NCI-H2227 (cell line): ENCODE data around the gene HAT1.
"Not testable (repeated sequence)": the region's sequence is repeated elsewhere in the genome, so short reads cannot be mapped to it uniquely, and the experiment has no call there.

Source experiments
- DNase-seq: peaks from one replicate; lab custom pipeline; 2025; ENCODE audit not compliant: unreplicated experiment; lab: John Stamatoyannopoulos, UW

Gene HAT1, protein sequence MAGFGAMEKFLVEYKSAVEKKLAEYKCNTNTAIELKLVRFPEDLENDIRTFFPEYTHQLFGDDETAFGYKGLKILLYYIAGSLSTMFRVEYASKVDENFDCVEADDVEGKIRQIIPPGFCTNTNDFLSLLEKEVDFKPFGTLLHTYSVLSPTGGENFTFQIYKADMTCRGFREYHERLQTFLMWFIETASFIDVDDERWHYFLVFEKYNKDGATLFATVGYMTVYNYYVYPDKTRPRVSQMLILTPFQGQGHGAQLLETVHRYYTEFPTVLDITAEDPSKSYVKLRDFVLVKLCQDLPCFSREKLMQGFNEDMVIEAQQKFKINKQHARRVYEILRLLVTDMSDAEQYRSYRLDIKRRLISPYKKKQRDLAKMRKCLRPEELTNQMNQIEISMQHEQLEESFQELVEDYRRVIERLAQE

DNA sequence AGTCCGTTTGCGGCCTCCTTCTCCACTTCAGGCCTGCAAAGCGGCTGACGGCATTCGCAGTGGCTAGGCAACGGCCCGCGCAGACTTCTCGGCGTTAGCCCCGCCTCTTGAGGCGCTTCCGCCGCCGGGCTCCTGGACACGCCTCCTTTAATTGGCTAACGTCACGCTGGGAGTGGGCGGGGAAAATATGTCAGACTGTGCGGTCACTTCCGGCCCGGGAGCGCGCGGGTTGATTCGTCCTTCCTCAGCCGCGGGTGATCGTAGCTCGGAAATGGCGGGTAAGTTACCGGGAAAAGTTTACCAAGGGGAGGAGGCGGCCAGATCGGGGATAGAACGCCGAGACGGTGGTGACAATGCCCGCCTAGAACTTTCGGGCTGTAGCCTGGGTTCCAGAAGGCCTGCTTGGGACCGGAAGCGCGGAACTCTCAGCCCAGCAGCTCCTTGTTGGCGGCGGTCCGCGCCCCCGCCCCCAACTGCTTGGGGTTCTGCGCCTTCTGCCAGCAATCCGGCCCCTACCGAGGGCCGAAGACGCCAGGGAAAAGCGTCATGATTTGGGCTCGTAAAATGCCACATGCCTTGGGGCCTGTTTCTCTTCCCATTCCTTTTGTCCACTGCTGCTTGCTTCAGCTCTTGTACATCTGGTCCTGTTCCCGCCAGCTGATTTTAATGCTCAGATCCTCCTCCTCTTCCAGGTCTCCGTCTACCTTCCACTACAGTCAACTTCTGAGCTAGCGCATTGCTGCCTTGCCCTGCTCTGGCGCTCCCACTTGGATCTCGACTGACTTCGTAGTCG, at the start of gene HAT1:
Gene HAT1 (plus strand): TSS at position 232 of the 793 bp plus-strand sequence. CDS start 40 bp downstream, at position 272.
- peak; percentile 100 for DNase-seq

DNA sequence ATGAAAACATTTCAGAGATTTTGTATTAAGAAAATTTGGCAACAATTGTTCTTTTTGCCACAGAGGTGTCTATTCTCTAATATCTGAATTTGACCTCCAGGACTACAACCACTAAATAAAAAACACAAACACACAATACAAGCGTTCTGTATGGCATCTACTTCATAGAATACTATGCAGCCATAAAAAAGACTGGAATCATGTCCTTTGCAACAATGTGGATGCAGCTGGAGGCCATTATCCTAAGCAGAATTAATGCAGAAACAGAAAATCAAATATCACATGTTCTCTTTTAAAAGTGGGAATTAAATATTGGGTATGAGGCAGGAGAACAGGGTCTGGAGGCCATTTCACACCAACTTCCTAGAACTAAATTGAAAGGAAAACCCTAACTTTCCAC, 47.7 kb upstream of the HAT1 start:
- no peak for DNase-seq

DNA sequence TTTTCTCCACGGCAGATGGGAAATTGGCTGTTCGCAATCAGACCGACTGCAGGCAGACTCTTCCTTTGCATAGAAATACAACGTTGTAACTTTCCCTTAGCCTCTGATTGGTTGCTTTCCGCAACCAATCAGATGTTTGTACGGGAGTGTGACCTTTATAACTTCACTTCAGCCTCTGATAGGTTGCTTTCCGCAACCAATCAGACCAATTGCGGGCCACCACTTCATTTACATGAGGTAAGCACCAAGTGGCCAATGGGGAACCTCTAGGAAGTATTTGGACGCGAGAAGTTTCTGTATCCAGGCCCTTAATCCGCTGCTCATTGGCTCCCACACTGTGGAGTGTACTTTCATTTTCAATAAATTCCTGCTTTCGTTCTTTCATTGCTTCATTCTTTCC, 47.3 kb upstream of the HAT1 start:
- DNase-seq: no peak

DNA sequence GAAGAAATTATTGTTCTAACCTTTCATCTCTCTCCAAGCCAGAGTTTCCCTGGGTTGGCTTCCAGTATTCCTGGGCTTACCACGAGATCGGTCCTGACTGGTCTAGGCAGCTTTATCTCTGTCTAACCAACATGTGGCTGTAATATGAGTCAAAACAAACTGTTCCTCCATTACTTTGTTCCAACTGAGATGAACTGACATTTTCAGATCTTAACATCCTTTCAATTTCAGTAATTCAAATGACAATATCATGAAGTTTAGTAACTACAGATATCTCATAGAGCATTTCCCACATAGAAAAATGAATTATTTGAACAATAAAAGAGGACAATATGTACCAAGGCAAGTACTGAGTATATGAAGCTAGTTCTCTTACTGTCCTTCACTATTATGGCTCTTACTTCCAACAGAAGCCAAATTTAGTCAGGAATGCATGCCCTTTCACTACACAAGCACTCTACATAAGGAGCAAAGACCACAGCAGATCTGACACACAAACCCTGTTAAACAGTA, 43.7 kb upstream of the HAT1 start:
- DNase-seq: no peak

DNA sequence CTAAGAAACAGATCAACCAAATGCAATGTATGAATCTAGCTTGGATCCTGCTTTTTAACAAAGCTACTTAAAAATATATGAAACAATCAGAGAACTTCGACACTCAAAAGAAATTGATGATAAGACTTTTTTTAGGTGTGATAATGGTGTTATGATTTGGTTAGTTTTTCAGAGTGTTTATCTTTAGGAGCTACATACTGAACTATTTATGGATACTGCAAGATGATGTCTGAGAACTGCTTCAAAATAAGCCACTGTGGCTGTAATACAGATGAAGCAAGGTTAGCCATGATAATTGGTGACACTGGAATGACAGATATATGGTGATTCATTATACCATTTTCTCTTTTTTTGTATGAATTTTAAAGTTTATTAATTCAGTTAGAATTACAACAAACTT, 42.4 kb upstream of the HAT1 start:
- no peak for DNase-seq

DNA sequence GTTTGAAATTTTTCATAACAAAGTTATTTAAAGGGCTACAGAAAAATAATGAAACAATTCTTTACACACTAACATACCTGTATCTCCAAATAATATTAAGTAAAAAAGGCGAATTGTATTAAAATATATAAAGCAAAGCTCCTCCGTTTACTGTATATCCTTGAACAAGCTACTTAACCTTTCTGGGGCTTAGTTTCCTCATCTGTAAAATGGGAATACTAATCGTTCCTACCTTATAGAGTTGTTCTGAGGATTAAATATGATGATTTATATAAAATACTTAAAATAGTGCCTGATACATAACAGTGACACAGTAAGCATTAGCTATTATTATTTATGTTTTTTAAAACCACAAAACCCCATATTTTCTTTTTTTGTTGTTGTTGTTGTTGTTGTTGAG, 41.5 kb upstream of the HAT1 start:
- DNase-seq: no peak

DNA sequence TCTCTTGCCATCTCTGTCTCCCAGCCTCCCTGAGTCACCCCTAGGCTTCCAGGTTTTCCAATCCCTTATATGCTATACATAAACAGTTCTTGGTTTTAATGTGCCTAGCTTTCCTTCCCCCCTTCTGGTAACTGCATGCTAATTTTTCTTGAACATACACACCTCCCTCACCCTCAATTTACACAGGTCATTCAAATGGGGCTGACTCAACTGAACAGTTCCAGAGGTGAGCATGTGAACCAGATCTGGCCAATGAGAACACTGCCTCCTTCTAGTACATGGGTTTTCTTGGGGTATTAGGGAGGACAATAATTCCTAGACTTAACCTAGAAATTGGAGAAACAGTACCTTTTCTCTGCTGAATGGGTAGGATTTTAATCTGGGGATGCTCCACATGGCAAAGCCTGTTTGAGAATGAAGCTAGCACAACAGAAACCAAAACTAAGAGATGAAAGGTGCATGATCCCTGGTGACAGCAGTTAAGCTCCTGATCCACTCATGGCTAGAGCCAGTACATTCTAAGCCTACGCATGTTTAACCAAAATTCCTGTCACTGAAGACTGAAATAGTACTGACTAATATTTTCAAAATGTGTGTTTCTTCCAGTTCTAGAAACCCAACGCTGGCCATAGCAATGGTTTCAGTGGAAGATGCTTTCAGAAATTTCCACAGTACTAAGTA, 40.0 kb upstream of the HAT1 start:
- no peak for DNase-seq

DNA sequence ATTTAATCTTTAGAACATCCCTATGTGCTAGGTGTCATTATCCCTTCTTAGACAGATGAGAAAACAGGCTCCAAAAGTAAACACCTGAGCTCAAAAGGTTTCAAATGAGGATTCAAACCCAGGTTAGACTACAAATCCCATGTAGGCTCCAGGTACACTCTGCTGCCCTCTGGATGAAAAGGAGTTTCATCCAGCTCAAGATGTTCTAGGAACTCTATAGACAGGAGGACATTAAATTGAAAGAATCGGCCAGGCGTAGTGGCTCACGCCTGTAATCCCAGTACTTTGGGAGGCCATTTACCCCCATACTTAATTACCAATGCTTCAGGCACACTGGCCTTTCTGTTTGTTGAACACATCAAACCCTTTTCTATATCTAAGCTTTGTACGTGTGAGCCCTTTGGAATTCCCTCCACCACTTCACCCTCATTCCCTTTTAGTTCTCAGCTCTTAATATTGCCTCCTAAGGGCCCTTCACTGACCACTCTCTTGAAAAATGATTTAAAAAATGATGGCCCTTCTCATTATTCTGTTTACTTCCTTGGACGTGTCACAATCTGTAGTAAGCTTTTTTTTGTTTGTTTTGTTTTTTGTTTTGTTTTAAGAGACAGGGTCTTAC, 38.9 kb upstream of the HAT1 start:
- peak; percentile 35 for DNase-seq

DNA sequence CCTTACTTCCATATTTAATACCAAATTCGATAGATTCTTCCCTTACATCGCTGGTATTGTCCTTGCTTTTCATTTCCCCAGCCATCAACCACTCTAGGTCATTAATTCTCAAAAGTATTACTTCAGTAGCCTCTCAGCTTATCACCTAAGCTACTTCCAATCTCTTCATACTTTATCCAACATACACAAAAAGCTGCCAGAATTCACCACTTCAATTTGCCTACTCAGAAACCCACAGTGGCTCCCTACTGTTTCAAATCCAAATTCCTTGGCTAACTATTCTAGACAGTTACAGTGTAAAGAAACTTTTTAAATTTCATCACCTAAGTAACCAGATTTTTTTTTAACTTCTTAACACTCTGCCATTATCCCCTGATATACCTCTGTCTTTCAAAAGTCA, 32.9 kb upstream of the HAT1 start:
- DNase-seq: no peak

DNA sequence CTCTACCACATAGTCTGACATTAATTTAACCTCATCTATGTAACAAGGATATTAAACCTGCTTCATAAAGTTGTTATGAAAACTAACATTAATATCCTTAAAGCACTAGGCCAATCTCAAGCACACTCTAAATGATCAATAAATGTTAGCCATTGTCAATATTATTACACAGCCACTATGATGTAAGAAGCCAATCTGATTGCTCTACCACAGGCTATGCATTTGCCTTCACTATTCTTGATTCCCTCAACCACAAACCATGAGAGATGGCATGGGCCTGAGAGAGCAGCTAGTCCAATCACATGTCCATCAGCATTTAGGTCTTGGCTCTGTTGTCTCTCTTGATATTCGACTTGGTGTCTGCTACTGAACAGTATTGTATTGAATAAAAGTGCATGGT, 32.5 kb upstream of the HAT1 start:
- no peak for DNase-seq

DNA sequence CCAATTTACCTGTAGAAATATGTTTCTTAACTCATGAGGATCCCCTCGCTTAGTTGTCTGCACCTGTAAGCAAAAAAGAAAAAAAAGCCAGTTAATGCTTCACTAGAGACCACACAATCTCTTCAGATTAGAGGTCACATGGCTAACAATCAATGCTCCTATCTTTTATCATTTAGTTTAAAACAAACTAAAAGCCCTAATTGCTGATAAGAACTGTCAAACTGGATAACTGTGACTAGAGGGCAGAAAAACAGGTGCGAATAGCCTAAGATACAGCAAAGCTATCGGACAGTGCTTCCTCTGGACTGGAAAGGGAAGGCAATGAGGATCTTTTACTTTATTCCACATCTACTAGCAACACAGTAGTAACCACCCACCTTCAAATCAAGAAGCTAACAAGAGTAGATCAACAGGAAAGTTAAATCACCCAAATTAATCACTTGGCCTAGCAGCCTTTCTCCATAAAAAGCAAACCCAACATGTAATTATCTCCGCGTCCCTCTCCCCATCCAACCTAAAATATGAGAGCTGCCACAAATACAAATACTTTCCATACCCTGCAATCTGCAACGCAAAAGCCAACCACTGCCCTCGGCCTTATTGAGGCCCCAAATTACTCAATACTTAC, 29.0 kb upstream of the HAT1 start:
- peak; percentile 65 for DNase-seq

DNA sequence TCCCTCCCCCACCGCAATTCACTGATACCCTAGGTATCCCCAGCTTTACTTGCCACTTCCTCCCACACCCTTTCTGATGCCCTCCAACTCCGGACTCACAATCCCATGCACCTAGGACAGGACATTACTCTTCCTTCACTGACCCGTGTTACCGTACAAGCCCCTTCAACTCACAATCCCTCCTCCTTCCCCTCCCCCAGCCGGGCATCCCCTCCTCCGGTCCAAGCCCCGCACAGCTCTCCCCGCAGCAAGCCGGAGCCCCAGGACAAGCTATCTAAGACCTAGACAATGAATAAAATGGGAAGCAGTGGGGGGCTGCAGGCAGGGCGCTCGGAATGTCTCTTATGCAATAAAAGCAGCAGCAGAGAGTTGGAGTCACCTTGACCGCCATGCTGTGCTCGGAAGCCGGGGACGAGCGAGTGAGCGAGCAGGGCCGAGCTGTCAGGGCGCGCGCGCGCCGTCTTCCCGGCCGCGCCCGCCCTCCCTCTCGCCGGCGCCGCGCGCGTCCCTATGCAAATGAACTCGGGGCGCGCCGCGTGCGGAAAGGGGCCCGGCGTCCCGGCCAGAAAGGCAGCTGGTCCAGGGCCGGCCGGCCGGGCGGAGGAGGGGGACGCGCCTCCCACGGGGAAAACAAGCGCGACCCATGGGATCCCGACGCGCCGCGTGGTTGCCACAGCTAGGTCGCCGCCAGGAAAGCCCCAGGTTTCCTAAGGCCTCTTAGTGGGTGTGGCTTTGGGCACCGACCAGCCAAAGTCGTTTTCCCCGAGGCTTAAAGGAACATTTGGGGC, 28.2 kb upstream of the HAT1 start, which contains the start of gene SLC25A12:
Gene SLC25A12 (minus strand): TSS at position 421 of the 788 bp plus-strand sequence. CDS start 30 bp downstream, at position 391.
- peak; percentile 97 for DNase-seq

DNA sequence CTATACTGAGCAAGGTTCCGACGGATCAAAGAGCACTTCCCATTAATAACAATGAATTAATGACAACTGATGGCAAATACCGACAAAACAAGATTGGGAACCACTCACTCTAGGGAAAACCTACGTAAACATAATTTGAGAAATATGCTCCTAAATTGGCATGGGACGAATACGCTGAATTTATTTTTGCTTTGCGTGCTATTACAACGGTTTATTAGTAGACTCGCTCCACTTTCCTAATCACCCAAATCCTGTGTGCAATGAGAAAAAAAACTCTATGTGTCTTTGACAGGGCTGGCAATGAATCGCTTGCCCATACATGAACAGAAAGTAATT, 27.7 kb upstream of the HAT1 start:
- DNase-seq: peak; percentile 54

DNA sequence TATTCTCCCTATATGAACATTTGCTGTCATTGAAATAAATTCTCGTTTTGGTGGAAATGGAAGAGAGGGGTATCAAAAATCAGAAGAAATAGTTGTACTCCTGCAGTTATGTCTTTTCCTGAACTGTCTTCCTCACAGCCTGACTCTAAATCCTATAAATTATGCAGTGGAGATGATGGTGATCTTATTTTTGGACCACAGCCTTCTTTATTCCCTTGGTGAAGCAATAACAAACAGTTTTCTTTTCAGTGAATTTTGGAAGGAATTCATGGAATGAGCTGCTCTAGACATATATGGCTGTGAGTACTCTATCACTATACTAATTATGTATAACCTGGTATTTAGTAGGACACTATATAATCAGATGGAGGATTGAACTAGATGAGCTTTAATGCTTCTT, 26.5 kb upstream of the HAT1 start:
- no peak for DNase-seq

DNA sequence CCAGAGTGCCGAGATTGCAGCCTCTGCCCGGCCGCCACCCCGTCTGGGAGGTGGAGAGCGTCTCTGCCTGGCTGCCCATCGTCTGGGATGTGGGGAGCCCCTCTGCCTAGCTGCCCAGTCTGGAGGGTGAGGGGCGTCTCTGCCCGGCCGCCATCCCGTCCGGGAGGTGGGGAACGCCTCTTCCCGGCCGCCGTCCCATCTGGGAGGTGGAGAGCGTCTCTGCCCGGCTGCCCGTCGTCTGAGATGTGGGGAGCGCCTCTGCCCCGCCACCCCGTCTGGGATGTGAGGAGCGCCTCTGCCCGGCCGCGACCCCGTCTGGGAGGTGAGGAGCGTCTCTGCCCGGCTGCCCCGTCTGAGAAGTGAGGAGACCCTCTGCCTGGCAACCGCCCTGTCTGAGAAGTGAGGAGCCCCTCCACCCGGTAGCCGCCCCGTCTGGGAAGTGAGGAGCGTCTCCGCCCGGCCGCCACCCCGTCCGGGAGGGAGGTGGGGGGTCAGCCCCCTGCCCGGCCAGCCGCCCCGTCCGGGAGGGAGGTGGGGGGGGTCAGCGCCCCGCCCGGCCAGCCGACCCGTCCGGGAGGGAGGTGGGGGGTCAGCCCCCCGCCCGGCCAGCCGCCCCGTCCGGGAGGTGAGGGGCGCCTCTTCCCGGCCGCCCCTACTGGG, 22.5 kb upstream of the HAT1 start:
- DNase-seq: not testable (repeated sequence)

DNA sequence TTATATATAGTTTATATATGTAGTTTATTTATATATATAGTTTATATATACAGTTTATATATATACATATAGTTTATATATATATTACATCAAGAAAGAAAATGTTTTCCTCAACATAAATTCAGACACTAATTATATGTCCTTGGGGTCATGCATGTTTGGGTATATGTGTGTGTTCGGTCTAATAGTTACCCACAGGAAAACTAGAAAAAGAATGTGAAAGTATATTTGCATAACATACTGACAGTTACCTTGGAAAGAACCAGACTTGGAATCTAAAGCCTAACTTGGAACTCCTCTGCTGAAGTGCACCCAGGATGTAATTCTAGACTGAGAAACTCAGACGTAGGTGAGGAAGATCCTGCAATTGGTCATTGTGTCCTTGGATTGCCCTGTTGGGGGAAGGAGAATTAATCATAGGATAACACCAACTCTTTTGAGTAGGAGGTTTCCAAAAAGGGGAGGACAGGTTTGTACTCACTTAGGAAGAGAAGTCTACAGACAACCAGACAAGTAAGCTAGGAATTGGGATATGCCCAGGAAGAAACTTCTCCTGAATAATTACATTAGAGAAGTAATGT, 19.3 kb upstream of the HAT1 start:
- DNase-seq: no peak

DNA sequence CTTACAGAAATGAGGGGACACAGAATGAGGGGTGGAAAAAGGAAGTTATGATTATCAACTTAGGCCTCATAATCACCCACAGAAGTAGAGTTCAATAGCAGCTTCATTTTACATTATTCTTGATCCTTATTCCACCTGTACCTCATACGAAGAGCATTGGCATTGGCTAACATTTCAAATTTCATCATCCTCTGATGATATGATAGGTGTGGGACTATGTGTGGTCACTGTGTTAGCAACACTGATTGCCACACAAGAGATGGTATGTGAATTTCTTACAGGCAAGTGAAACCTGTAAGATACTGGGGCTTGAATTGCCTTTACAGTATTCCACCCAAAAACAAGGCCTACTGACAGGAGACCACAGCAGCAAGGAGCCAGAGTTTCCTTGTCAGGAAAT, 14.0 kb upstream of the HAT1 start:
- no peak for DNase-seq

DNA sequence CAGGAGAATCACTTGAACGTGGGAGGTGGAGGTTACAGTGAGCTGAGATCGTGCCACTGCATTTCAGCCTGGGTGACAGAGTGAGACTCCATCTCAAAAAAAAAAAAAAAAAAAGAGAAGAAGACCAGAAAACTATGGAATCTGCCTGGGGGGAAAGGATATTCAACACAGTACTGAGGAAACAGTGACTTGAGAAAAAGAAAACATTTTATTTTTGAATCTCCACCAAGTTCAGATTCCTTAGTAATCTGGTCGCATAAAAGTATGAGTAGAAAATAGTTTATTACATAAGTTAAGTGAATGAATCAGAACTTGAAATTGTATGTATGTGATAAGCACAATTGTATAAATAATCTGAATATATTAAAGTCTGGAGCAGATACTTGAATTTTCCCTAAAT, 13.0 kb upstream of the HAT1 start:
- DNase-seq: no peak

DNA sequence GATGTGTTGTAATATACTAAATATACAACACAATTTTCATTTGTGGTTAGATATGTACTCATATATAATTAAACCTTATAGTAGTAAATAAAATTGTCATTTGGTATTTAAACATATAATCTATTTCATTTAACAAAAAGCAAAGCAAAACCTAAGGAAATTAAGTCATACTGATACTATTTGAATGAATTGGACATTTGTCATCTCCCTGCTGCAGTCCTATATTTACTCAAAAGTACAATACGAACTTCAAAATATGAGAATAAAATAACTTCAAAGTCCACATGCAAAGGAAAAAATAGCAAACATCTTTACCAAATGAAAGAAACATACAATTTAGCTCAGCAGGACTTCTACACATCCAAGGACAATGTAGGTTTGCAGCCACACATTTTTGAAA, 11.8 kb upstream of the HAT1 start:
- DNase-seq: peak; percentile 68
